NCI-H146 treated with DMSO at 0.1 percent for 48 hours (cell line): ENCODE results near the gene CDYL.

Experiments
- DNase-seq: peaks from one replicate; lab custom pipeline; 2025; ENCODE audit not compliant: unreplicated experiment; lab: John Stamatoyannopoulos, UW

CDYL gene

GRCh38 chr6:4776131-4776492, at the start of gene CDYL:
TSS of gene CDYL (plus strand) at chr6:4776404. CDS start at chr6:4776784, 380 bp downstream.
- peak; percentile 28 for DNase-seq

GRCh38 chr6:4726645-4727044, 49.6 kb upstream of the CDYL start:
- DNase-seq = no peak

GRCh38 chr6:4727217-4727616, 49.0 kb upstream of the CDYL start:
- DNase-seq = no peak

- DNase-seq = no peak
These were observed 48.4 kb upstream of the CDYL start for GRCh38 chr6:4727671-4728435.

GRCh38 chr6:4728436-4728769, 47.8 kb upstream of the CDYL start:
- DNase-seq = no peak

GRCh38 chr6:4728926-4729325, 47.3 kb upstream of the CDYL start:
- DNase-seq = no peak

- no peak for DNase-seq
These were observed 44.2 kb upstream of the CDYL start for GRCh38 chr6:4731996-4732395.

GRCh38 chr6:4732691-4733315, 43.4 kb upstream of the CDYL start:
- DNase-seq = no peak

GRCh38 chr6:4736371-4736873, 39.8 kb upstream of the CDYL start:
- DNase-seq = no peak

- DNase-seq = no peak
These were observed 36.2 kb upstream of the CDYL start for GRCh38 chr6:4740032-4740431.

GRCh38 chr6:4743062-4743461, 33.1 kb upstream of the CDYL start:
- DNase-seq = no peak

- no peak for DNase-seq
These were observed 32.3 kb upstream of the CDYL start for GRCh38 chr6:4743926-4744325.

GRCh38 chr6:4747588-4747987, 28.6 kb upstream of the CDYL start:
- DNase-seq = no peak

- DNase-seq = no peak
These were observed 24.3 kb upstream of the CDYL start for GRCh38 chr6:4751823-4752464.

- DNase-seq = no peak
These were observed 20.0 kb upstream of the CDYL start for GRCh38 chr6:4756247-4756646.

- no peak for DNase-seq
These were observed 16.2 kb upstream of the CDYL start for GRCh38 chr6:4759997-4760396.

GRCh38 chr6:4760773-4761172, 15.4 kb upstream of the CDYL start:
- no peak for DNase-seq

- no peak for DNase-seq
These were observed 13.9 kb upstream of the CDYL start for GRCh38 chr6:4762294-4762693.

- DNase-seq = no peak
These were observed 12.3 kb upstream of the CDYL start for GRCh38 chr6:4763921-4764320.

GRCh38 chr6:4768815-4769214, 7.4 kb upstream of the CDYL start:
- DNase-seq = no peak

- no peak for DNase-seq
These were observed 3.5 kb upstream of the CDYL start for GRCh38 chr6:4772750-4773149.

GRCh38 chr6:4773181-4773580, 3.0 kb upstream of the CDYL start:
- DNase-seq = no peak
